GM19397 (cell line): ENCODE data around the gene ARL9.
"Not testable (repeated sequence)": the region's sequence is repeated elsewhere in the genome, so short reads cannot be mapped to it uniquely, and the experiment has no call there.

ENCODE experiments used
- ATAC-seq: cut with Tn5 transposase; IDR thresholded peaks from one replicate; pipeline ENCODE4 v1.9.1; 2021; ENCODE audit warnings: mild to moderate bottlenecking, moderate library complexity; ENCODE audit not compliant: unreplicated experiment

Gene ARL9, protein sequence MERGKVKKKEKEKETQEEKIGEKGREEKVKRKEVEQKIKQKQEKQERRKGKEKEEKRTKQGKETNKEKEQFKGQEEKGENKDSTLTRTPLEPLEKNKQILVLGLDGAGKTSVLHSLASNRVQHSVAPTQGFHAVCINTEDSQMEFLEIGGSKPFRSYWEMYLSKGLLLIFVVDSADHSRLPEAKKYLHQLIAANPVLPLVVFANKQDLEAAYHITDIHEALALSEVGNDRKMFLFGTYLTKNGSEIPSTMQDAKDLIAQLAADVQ

DNA sequence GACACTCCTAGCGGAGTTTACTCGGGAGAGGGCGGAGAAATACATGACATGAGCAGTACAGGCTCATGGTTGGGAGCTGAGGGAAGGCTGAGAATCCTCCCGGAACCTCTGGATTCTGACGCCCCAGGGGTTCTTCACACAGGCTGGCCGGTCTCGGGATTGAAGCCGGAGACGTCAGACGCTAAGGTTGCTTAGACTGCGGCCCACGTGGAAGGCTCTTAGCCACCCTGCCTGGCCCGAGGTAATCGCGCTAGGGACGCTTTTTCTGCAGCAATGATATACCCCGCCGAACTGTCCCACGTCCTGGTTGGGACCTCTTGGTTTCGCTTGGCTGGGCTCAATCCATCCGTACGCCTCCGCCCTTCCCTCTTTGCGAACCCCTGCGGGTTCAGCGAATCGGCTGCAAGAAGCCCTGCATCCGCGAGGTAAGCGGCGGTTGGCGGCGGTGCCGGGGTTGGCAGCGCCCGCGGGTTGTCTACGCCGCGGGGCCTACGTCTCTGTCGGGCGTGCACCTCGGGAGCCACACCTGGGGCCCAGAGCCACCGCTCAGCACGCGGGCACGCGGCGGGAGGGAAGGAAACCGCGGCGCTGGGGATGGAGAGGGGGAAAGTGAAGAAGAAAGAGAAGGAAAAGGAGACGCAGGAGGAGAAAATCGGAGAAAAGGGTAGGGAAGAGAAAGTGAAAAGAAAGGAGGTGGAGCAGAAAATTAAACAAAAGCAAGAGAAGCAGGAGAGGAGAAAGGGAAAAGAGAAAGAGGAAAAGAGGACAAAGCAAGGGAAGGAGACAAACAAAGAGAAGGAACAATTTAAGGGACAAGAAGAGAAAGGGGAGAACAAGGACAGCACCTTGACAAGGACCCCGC lies at the start of gene ARL9:
Gene ARL9 (plus strand): TSS at position 523 of the 862 bp plus-strand sequence. CDS start 72 bp downstream, at position 595.
- peak; percentile 66 for ATAC-seq

DNA sequence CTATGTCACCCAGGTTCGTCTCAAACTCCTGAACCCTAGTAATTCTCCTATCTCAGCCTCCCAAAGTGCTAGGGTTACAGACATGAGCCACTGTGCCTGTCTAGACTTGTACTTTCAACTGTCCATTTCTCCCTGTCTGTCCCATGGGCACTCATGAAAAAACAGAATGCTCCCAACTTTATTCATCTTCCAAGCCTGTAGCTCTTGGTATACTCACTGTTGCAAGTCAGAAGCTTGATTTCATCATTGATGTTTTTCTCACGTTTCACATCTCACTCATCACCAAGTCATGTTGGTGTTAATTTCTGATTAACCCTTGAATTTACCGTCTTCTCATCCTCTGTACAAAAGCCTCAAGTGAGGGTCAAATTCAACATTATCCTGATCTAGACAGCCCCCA lies 45.5 kb upstream of the ARL9 start:
- no peak for ATAC-seq

DNA sequence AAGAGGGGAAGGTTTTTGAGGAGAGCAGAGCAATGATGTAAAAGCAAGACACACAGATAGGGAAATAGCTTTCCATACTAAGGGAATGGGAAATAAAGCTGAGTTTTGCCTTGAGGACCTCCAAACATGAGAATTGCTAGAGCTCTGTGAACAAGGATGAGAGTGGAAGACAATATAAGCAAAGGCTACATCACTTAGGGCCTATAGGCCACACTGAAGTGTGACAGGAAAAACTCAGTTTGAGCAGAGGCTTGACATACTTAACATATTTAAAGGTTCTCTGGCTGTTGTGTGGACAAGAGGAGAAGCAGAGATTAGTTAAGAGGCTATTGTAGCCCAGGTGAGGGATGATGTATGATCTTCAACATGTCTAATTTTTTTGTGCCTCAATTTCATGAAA lies 43.4 kb upstream of the ARL9 start:
- no peak for ATAC-seq

DNA sequence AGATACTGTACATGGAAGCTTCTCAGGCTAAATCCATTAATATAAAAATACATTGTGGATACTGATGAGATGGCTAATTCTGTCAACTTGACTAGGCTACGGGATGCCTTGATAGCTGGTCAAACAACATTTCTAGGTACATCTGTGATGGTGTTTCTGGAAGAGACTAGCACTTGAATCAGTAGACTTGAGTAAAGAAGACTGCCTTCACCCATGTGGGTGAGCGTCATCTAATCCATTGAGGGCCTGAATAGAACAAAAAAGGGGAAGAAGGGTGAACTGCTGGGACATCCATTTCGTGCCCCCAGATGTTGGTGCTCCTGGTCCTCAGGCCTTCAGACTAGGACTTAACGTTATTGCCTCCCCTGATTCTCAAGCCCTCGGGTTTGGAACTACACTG lies 41.9 kb upstream of the ARL9 start:
- ATAC-seq: no peak

DNA sequence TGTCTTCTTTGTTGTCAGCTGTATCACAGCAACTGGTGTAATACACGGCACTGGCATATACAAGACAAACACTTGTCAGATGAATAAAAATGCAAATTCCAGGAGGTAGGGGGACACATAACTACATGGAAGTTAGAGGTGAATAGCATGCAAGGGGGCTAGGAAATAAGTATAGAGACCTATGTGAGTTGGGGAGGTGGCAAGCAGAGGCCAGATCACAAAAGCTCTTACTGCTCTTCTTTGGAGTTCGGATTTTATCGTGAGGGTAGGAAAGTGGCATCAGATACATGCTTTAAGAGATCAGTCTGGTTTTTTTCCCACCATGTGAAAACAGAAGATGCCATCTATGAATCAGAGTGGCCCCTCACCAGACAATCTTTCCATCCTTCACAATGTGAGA lies 41.0 kb upstream of the ARL9 start:
- no peak for ATAC-seq

DNA sequence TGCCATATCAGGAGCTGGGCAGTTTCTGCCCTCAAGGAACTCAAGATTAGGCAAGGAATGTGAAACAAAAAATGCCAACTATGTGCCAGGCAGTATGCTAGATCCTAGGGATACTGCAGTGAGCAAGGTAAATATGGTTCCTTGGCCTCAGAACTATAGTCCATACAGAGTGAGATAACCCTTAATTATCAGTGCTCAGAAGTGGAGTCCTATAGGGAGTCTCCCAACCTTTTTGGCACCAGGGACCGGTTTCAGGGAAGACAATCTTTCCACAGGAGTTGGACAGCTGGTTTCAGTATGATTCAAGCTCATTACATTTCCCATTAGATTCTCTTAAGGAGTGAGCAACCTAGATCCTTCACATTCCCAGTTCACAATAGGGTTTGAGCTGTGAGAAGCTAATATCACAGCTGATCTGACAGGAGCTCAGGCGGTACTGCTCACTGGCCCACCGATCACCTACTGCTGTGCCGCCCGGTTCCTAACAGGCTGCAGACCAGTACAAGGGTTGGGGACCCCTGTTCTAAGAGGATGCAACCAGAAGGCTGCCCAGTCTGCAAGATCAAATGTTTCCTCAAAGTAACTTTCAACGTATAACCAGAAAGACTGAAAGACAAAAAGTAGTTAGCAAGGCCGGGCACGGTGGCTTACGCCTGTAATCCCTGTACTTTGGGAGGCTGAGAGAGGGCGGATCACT lies 39.8 kb upstream of the ARL9 start:
- no peak for ATAC-seq

DNA sequence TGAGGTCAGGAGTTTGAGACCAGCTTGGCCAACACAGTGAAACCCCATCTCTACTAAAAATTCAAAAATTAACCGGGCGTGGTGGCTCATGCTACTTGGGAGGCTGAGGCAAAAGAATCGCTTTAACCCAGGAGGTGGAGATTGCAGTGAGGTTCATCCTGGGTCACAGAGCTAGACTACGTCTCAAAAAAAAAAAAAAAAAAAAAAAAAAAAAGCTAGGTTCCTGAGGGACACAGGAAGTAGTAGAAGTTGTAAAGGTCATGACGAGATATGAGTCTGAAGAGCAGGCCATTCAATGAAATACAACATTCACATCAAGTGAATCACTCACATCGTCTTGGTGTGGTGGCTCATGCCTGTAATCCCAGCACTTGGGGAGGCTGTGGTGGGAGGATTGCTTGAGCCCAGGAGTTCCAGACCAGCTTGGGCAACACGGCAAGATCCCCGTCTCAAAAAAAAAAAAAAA lies 39.3 kb upstream of the ARL9 start:
- not testable (repeated sequence) for ATAC-seq

DNA sequence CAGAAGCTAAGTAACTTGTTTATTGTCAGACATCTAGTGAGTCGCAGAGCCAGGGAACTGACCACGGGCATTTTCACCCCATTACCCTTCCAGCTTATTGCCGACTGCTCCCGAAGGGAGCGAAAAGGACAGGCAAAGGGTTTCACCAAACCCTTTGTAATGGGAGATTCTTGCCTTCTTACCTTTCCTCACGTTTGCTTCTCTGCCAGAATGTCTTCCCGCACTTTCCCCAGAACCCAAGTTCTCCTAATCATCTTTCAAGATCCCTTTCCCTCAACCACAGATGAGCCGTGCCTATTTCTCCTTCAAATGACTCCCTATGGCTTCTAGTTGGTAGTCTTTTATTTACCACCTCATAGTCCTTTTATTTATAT lies 38.7 kb upstream of the ARL9 start:
- no peak for ATAC-seq

DNA sequence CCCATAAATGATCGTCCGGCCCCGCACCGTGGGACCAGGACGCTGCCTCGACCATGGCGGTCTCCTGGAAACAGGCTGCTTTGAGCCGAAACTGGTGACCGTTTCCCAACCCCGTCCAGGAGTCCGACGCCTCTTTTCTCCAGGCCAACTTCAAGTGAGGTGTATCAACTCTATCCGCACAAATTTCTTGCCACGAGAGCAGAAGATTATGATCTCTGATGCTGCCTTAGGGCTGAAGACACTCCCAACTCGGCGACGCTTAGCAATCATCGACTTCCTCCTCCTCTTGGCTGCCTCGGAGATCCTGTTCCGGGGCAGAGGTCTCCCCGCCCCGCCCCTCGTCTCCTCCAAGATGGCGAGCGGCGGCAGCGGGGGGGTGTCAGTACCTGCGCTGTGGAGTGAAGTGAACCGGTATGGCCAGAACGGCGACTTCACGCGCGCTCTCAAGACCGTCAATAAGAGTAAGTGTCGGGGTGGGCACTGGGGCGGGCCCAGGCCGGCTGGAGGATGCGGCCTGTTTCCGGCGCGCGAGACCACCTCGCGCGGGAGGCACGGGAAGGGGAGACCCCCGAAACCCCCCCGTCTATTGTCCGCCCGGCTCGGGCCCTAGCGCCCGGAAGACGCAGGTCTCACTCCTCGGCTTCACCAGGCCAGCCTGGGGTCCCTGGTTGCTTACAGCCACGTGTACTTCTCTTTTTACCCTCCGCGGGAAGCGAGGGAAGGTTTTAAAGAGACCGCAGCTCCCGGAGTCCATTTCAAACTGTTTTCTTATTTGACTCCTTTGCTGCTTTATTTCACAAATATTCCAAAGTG lies 38.1 kb upstream of the ARL9 start, which contains the start of gene SRP72:
Gene SRP72 (plus strand): TSS at position 334 of the 813 bp plus-strand sequence. CDS start 19 bp downstream, at position 353.
- ATAC-seq: peak; percentile 95

DNA sequence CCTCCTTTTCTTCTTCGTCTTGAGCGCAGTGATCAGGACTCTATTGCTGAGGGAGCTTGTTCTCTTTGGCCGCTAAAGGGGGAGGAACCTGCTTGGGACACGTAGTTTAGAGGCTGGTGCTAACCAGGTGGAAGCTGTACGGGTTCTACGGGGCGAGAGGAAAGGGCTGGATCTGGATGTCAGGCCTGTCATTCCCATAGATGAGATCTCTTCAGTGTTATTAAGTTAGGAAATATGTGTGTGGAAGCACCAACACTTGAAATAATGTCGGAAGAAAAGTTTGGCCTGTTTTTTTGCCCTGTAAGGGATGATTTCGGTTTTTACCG lies 37.5 kb upstream of the ARL9 start:
- peak; percentile 40 for ATAC-seq

DNA sequence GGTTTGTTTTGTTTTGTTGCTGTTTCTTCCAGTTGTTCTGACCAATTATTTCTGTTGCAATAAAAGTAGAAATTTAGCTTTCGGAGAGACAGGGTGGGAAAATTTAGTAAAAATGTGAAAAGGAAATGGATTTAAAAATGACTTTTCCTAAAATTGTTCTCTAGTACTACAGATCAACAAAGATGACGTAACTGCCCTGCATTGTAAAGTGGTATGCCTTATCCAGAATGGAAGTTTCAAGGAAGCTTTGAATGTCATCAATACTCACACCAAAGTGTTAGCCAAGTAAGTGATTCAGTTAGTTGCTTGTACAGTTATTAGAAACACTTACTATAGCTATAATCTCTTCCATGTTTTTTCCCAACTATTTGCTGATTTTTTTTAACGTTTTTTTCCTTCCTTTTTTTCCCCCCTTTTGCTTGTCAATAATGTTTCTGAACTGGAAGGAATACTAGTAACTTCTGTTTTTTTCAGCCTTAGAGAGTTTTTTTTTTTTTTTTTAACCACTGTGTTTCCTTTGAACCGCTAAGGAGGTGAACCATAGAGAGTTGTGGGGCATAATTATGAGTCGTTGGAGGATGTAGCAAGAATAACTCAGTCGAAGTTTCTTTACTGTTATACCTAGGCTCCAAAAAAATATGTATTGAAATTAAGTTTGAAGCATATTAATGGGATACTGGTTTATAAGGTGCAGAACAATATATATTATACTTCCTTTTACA lies 35.9 kb upstream of the ARL9 start:
- ATAC-seq: no peak

DNA sequence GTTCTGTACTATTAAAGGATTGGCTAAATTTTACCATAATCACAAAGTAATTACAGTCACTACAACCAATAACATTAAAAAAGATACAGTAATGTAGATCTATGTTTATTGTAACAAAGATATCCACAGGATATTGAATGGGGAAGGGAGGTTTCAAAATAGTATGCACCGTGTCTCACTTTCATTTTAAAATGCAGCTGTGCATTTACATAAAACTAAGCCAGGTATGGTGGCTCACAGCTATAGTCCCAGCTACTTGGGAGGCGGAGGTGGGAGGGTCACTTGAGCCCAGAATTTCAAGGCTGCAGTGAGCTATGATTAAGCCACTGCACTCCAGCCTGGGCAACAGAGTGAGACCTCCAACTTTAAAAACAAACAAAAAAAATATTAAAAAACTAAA lies 29.7 kb upstream of the ARL9 start:
- peak; percentile 87 for ATAC-seq

DNA sequence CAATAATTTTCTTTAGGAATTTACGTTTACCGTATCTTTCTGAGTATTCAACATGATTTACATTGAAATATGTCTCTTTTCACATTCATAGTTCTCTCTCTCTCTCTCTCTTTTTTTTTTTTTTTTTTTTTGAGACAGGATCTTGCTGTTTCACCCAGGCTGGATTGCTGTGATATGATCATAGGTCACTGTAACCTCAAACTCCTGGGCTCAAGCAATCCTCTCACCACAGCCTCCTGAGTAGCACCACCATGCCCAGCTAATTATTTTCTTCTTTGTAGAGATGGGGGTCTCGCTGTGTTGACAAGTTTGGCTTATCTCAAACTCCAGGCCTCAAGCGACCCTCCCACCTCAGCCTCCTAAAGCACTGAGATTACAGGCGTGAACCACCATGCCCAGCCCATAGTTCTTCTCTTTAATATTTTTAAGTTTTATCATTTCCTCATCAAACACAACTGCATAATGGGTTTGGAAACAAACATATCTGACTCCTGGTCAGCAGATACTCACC lies 28.3 kb upstream of the ARL9 start:
- ATAC-seq: no peak

DNA sequence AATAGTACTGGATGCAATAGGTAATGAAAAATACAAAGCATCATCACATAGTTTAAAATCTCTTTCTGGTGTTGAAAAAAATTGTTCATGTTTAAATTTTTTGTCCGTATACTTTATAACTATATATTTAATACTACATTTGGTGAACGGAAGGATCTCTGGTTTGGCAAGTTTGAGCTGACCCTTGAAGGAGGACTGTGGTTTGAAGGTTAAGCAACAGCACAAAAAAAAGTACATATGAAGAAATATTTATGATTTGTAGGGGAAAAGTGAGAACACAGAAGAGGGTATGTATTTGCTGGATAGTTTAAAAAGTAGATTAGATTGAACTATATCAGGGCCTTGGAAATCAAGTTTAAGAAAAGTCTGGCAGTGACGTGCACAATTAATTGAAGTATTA lies 24.9 kb upstream of the ARL9 start:
- ATAC-seq: no peak

DNA sequence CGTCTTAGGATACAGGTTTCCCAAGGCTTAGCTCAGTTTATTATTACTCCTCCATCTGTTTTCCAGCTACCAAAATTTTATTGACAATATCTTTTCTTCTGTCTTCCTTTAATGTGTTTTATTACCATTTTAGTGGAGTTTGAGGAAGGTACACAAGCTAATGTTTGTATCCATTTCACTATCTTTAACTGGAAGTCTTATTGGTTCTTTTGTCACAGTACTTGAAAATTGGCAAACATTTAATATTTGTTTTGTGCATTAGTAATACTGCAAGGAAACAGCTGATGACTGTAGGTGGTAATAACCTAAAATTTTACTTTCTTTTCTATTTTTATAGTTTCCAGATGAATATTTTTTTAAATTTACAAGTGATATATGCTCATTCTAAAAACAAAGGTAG lies 9.3 kb upstream of the ARL9 start:
- ATAC-seq: no peak

DNA sequence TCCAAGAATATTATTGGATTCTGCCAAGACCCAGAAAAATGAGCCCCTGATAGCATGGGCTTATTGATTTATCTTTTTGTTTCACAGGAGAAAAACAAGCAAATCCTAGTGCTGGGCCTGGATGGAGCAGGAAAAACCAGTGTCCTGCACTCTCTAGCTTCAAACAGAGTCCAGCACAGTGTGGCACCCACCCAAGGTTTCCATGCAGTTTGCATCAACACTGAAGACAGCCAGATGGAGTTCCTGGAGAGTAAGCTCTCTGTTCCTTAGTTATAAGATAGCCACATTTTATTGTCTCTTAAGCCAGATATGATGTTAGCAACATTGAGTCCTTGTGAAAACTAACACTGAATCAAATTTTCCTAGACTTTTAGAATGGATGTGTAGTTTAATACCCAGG lies 5.5 kb downstream of the ARL9 start:
- ATAC-seq: no peak

DNA sequence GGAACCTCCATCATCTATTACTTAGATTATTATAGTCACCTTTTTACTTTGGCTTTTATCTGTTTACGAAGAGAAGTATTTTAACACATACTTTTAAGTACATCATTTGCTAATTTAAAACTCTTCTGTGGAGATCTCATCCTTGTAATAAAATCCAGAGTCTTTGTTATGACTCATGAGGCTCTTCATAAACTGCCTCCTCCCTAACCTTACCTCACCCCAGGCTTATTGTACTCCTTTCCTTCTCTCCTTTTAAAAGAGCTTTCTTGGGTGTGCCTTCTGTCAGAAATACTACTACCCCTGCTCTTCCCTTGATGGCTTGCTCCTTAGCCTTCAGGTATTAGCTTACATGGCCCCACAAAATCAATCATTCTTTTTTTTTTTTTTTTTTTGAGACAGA lies 6.6 kb downstream of the ARL9 start:
- ATAC-seq: no peak

DNA sequence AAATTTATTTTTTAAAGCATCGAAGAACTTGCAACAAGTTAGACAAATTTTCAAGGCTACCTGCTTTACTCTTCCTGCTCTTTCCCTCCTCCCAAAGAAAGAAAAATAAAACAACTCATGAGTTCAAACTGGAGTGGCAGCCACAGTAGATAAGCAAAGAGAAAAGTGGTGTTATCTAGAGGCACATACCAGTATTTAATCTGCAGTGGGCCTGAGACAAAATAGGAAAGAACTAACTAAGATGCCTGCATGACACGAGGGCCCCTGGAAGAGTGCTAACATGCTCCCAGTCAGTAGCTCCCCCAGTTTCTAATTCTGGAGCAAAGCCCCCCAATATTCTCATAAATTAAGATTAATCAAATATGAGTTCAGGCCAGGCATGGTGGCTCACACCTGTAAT lies 7.9 kb downstream of the ARL9 start:
- ATAC-seq: no peak

DNA sequence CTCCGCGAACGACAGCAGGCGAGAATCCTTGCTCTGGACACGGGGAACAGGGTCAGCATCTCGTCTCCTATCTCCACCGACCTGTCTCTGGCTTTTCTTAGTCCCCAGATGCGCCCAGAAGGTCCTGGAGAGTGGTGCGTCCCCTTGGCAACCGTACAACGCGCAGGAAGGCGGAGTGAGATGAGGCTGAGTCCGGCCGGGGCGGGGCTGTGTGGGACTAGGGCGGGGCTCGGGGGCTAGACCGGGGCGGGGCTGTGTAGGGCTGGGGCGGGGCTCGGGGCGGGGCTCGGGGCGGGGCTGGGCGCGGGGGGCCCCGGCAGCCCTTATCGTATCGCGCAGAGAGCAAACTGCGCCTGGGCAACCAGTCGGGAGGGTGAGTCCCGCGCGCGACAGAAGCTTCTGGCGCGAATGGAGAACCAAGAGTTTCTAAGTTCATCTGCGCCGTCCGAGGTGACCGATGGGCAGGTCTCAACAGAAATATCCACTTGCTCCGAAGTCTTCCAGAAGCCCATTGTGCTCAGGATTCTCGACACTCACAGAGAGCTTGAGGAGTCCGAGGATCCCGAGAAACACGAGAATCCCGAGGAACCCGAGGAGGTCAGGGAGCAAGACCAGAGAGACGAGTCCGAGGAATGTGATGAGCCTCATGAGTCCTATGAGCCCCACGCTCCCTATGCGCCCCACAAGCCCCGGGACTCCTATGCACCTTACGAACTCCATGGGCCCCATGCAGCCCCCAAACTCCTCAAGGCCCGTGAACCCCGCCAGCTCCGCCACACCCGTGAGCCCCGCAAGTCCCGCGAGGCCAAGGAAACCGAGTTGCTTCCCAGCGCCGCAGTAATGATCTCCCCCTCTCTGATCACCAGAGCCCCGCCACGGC lies 24.9 kb downstream of the ARL9 start:
- peak; percentile 99 for ATAC-seq
